Measurements from ENCODE around the gene LRRC28.
A peak's percentile ranks its signal among the peaks of the same experiment; 100 is the strongest.

Gene LRRC28

GRCh38 chr15:99248000-99248715 lies 3.1 kb upstream of the LRRC28 start:
- H3K4me3 ChIP-seq (ENCODE audit: low read depth, low read length), result peak overlapping the region; percentile 55

GRCh38 chr15:99249270-99249841 lies 1.9 kb upstream of the LRRC28 start, which contains the start of gene TTC23:
TTC23 (minus strand) TSS chr15:99249581; CDS start chr15:99228712, 20,869 bp downstream.
- peak within 1 kb of the TSS; percentile 55 for H3K4me3 ChIP-seq (ENCODE audit: low read depth, low read length)
- peak; percentile 66 for DNase-seq (ENCODE audit: low read depth)

More at GRCh38 chr15:99248000-99248715, 3.1 kb upstream of the LRRC28 start:
- DNase-seq (ENCODE audit: low read depth), result no peak

DNA sequence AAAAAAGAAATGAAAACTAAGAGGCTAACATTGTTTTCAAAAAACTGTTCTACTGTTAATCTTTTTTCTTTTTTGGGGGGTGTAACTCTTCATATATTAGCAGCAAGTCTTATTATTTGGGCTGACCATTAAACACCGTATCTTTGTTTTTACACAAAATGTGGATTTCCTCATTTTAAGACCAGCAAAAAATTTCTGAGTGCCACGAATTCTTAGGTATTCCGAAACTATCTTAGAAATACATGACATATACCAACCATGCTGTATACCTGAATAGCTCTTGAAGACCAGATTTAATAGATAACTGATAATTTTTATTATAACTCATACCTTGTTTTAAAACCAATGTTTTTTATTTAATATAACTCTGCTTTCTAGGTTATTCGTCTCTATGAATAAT lies 1.3 kb upstream of the LRRC28 start:
- DNase-seq (ENCODE audit: low read depth), result no peak
- H3K4me3 ChIP-seq (ENCODE audit: low read depth, low read length), result peak overlapping the region; percentile 55

GRCh38 chr15:99250494-99250856 lies 806 bp upstream of the LRRC28 start:
- DNase-seq (ENCODE audit: low read depth), result no peak
- H3K4me3 ChIP-seq (ENCODE audit: low read depth, low read length), result peak overlapping the region; percentile 55

- DNase-seq (ENCODE audit: low read depth), result no peak
- peak overlapping the region; percentile 70 for H3K4me3 ChIP-seq (ENCODE audit: low read depth, low read length)
These were observed 1.0 kb downstream of the LRRC28 start for GRCh38 chr15:99252326-99252725.

DNA sequence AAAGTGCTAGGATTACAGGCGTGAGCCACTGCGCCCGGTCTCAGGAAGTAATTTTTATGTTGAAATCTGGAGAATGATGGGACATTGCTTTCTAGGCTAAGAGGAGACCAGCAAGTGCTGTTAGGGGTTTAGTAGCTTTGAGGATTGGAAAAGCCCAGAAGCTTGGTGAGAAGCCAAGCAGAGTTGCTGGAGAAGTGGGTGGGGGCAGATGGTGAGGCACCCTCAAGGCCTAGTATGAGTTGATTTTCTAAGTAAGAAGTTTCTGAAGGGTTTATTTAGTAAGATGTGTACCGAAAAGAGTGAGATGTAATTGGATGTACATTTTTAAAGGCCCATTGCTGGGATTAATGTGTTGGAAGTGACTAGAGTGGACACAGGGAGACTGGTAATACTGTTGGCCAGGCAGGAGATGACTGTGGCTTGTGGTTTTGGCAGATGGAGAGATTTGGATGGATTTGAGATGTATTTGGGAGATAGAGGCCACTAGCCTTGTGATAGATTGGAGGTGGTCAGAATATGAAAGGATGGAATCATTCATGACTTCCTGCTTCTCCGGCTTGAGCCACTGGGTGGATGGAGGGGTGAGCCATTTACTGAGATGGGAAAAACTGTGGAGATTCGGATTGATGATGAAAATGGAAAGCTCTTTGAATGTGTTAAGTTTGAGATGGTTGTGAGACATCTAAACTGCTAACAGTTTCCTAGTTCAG lies 2.3 kb downstream of the LRRC28 start:
- DNase-seq (ENCODE audit: low read depth), result peak; percentile 15
- H3K4me3 ChIP-seq (ENCODE audit: low read depth, low read length), result no peak overlapping the region

DNA sequence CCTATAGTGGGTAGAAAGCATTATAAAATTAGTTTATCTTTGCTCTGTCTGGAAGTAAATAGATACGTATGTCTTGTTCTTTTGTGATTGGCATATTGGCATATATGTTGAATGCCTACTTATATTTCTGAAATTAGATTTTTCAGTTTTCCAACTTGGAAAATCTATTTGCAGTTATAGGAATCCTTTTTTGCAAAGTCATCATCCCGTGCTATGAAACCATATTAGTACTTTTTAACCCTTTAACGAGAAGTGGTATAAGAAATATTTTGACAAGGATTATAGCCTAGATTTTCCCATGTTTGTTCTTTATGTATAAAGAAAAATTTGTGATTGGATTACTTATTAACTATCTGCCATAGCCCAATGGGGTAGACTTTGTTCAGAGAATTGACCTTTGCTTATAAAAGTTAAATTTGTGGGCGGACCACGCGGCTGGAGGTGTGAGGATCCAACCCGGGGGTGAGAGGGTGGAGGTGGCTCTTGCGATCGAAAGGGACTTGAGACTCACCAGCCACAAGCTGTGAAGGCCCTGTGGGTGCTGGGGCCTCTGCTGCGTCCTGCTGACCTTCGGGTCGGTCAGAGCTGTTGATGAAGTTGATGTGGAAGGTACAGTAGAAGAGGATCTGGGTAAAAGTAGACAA lies 5.9 kb downstream of the LRRC28 start:
- no peak overlapping the region for H3K4me3 ChIP-seq (ENCODE audit: low read depth, low read length)
- no peak for DNase-seq (ENCODE audit: low read depth)

DNA sequence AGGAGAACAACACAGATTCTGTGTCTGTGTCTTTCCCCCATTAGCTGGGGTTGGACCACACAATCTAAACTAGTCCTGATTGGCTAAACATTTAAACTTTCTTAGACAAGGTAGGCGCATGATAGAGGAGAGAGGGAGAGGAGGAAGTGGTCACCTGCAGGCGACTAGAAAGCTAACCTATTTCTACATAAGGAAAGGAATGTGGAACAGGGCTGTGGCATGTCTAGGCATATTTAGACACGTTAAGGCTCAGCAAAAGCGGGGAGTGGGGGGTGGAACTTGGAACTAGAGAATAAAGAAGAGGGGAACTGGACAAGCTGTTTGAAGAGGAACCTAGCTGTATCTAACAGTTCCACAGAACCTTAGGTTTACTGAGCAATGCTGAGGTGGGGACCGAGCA lies 12.8 kb downstream of the LRRC28 start:
- H3K4me3 ChIP-seq (ENCODE audit: low read depth, low read length), result no peak overlapping the region

DNA sequence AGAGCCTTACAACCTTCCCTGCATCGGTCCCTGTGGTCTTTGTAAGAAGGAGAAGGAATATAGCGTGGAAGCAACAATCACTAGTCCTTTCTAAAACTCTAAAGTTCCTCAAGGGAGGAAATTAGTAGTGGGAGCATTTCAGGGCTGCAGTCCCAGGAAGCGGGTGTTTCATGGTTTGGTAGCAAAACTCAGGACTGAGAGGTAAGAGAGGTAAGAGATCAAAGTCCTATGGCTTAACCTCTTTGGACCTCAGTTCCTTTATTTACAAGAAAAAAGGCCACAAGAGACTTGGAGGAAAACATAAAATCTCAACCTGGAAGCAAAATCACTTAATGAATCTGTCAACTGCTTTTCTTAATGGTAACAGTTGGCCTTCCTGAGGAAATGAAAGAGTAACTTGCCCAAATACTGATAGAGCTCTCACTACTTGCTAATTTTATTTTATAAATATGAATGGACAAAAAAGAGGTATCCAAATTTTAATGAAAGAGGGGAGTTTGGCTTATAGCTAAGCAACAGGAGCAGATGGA lies 14.3 kb downstream of the LRRC28 start:
- no peak for DNase-seq (ENCODE audit: low read depth)
- no peak overlapping the region for H3K4me3 ChIP-seq (ENCODE audit: low read depth, low read length)

More for the DNA sequence above, 12.8 kb downstream of the LRRC28 start:
- DNase-seq (ENCODE audit: low read depth), result no peak

DNA sequence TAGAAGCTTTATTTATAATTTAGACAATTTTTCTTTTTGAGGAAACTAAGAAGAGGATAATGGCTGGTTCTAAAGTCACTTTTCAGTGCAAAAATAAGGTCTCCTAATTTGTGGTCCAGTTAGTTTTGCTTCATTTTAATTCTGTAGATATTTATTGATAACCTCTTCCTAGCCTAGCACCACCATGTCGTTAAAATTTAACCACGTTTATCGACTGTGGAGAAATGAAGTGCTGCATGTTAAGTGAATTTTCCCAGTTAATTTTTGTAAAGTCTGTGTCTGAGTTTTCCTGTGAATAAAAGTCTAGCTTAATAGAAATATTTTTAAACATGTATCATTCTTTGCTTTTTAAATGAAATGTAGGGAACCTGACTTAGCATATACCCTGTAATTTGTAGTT lies 16.7 kb downstream of the LRRC28 start:
- no peak overlapping the region for H3K4me3 ChIP-seq (ENCODE audit: low read depth, low read length)
- DNase-seq (ENCODE audit: low read depth), result no peak

- no peak overlapping the region for H3K4me3 ChIP-seq (ENCODE audit: low read depth, low read length)
- DNase-seq (ENCODE audit: low read depth), result no peak
These were observed 17.1 kb downstream of the LRRC28 start for GRCh38 chr15:99268431-99268830.

- no peak for DNase-seq (ENCODE audit: low read depth)
- no peak overlapping the region for H3K4me3 ChIP-seq (ENCODE audit: low read depth, low read length)
These were observed 22.5 kb downstream of the LRRC28 start for GRCh38 chr15:99273801-99274200.

DNA sequence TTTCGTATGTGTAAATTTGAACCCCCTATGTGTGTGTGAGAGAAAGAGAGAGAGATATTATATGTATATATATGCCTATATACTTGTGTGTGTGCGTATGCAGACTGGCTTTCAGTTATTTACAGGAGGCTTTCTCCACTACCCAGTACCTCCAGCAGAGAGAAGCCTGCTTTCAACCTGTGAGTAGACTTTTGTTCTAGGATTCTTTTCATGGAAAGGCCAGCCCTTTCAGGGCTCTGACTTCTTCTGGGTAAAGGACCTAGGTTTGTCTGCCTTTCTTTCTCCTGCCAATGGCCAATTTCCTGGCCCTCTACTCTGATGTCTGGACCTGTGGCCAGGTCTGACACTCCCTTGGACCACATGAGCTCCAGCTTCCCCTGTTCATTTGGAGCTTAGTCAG lies 23.8 kb downstream of the LRRC28 start:
- DNase-seq (ENCODE audit: low read depth), result no peak
- H3K4me3 ChIP-seq (ENCODE audit: low read depth, low read length), result no peak overlapping the region

GRCh38 chr15:99275525-99276128 lies 24.3 kb downstream of the LRRC28 start:
- H3K4me3 ChIP-seq (ENCODE audit: low read depth, low read length), result no peak overlapping the region
- no peak for DNase-seq (ENCODE audit: low read depth)

DNA sequence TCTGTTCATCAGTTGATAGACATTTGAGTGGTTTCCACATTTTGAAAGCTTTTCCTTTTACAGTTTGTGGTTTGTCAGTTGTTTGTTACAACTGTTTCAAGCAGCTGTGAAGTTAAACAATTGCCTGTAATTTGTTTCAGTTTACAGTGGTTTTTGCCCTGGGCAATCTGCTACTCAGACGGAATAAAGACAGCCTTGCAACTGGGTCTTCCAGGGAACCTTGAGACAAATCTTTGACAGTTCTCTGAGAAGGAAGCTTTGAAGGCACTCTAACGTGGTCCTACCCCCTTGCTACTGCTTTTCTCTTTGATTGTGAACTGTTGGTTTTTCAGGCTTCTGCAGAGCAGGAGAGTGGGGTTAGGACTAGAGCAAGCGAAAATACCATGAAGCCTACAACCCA lies 28.0 kb downstream of the LRRC28 start:
- DNase-seq (ENCODE audit: low read depth), result no peak
- H3K4me3 ChIP-seq (ENCODE audit: low read depth, low read length), result no peak overlapping the region

GRCh38 chr15:99279827-99280226 lies 28.5 kb downstream of the LRRC28 start:
- DNase-seq (ENCODE audit: low read depth), result no peak
- no peak overlapping the region for H3K4me3 ChIP-seq (ENCODE audit: low read depth, low read length)

DNA sequence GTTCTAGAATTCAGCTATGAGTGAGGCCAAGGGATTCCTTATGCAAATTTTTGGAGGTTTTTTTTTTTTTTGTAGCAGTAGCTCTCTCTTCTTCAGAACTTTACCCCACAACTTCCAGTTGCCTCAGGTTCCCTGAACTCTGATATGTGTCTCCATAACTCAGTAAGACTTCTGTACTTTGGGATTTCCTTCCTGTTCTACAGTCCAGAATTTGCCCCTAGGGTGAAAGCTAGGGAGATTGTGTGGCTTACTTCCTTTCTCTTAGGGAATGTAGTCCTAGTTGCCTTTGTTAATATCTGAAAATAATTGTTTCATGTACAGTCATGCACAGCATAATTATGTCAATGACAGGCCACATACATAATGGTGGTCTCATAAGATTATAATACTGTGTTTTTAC lies 30.8 kb downstream of the LRRC28 start:
- DNase-seq (ENCODE audit: low read depth), result no peak
- no peak overlapping the region for H3K4me3 ChIP-seq (ENCODE audit: low read depth, low read length)

- H3K4me3 ChIP-seq (ENCODE audit: low read depth, low read length), result no peak overlapping the region
- DNase-seq (ENCODE audit: low read depth), result no peak
These were observed 31.3 kb downstream of the LRRC28 start for GRCh38 chr15:99282586-99282985.

DNA sequence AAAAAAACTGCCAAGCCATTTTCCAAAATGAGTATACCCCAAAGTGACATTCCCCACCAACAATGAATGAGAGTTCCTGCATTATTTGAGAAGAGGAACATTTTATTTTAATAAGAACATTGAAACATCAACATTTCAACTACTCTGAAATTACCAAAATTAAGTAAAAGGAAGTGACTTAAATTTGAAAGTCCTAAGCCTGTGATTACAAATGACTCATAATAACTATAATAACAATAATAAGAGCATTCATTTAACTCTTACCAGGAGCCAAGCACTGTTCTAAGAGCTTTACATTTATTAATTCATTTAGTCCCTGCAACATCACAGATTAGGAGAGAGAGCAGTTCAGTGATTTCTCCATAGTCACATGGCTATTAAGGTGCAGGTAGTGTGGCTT lies 32.4 kb downstream of the LRRC28 start:
- no peak for DNase-seq (ENCODE audit: low read depth)
- H3K4me3 ChIP-seq (ENCODE audit: low read depth, low read length), result no peak overlapping the region

- no peak for DNase-seq (ENCODE audit: low read depth)
- H3K4me3 ChIP-seq (ENCODE audit: low read depth, low read length), result no peak overlapping the region
These were observed 40.4 kb downstream of the LRRC28 start for GRCh38 chr15:99291643-99292042.
